T-cell (primary cell): ENCODE measurements around the gene NRP1. TPM values are rescaled to one million over a fixed set of nuclear protein-coding genes. Genes with fewer than 3 reads are reported as not detected.

Source experiments
- ATAC-seq, 4 experiments: fragments of 200-7000 bp in 3 of 4; fragments of 150-1000 bp in 1 of 4; cut with Tn5 transposase; replicated peaks in 1 of 4; 1 replicate in 3 of 4; 2 replicates in 1 of 4; pipeline ENCODE4 v1.10.0; 2021; ENCODE audit warnings: moderate library complexity in 3 of 4, mild to moderate bottlenecking in 2 of 4, moderate number of reproducible peaks in 1 of 4
- CTCF ChIA-PET, 2 donors: fragments of 300-600 bp; sonication (Branson Sonifier 250); formaldehyde crosslinking; loops; one replicate each; lab custom pipeline; 2022; ENCODE audit warnings: antibody characterized with exemption in 2 of 2; lab: Charles Lee
- POLR2A ChIA-PET, 2 donors: fragments of 300-600 bp; sonication (Branson Sonifier 250); formaldehyde crosslinking; loops; one replicate each; lab custom pipeline; 2022; ENCODE audit warnings: antibody characterized with exemption in 2 of 2; lab: Charles Lee
- DNase-seq, 35 experiments: peaks; one replicate each; pipeline versions ENCODE4 v3.0.0 to v3.0.0-alpha.2; 2013 to 2023
- H3K27ac ChIP-seq: one replicate; pipeline ENCODE4 v1.5.1; 2013; ENCODE audit warnings: low read length
- H3K27me3 ChIP-seq, 2 experiments: replicated peaks in 1 of 2; 1 replicate in 1 of 2; 2 replicates in 1 of 2; pipeline versions ENCODE4 v1.6.1 to v1.7.0; 2013; ENCODE audit warnings: low read length in 1 of 2, mixed read lengths in 1 of 2; ENCODE audit not compliant: control insufficient read depth in 2 of 2, insufficient read depth in 2 of 2; ENCODE audit errors: extremely low read depth in 1 of 2
- H3K36me3 ChIP-seq, 2 donors: 1 replicate in 1 of 2; 2 replicates in 1 of 2; pipeline versions ENCODE4 v1.6.1 to v1.7.0; 2013; ENCODE audit warnings: low read length in 1 of 2; ENCODE audit not compliant: control insufficient read depth in 2 of 2, insufficient read depth in 1 of 2; ENCODE audit errors: extremely low read depth in 1 of 2
- H3K4me1 ChIP-seq, 2 experiments: 1 replicate in 1 of 2; 2 replicates in 1 of 2; pipeline versions ENCODE4 v1.6.1 to v1.7.0; 2013; ENCODE audit warnings: low read length in 2 of 2, mixed read lengths in 1 of 2; ENCODE audit not compliant: insufficient read depth in 2 of 2, control insufficient read depth in 1 of 2; ENCODE audit errors: extremely low read depth in 1 of 2
- H3K4me3 ChIP-seq, 2 donors: 1 replicate in 1 of 2; 2 replicates in 1 of 2; pipeline versions ENCODE4 v1.5.1 to v1.7.0; 2013; ENCODE audit warnings: mild to moderate bottlenecking in 2 of 2, low read length in 1 of 2, moderate library complexity in 1 of 2; ENCODE audit not compliant: control insufficient read depth in 1 of 2; ENCODE audit errors: extremely low read depth in 1 of 2
- H3K9me3 ChIP-seq: 2 replicates; pipeline ENCODE4 v1.7.0; 2013
- H3K27ac Mint-ChIP-seq, 2 donors: one replicate each; pipeline ENCODE4 v1.8.0; 2020 to 2021; ENCODE audit warnings: mild to moderate bottlenecking in 2 of 2, mixed read lengths in 2 of 2
- H3K27me3 Mint-ChIP-seq, 2 donors: one replicate each; pipeline ENCODE4 v1.8.0; 2021 to 2022; ENCODE audit warnings: mixed read lengths in 2 of 2
- H3K36me3 Mint-ChIP-seq: one replicate; pipeline ENCODE4 v1.8.0; 2021; ENCODE audit warnings: mixed read lengths
- H3K4me1 Mint-ChIP-seq, 3 donors: one replicate each; pipeline ENCODE4 v1.8.0; 2020 to 2022; ENCODE audit warnings: mixed read lengths in 3 of 3, mild to moderate bottlenecking in 1 of 3
- H3K4me3 Mint-ChIP-seq, 3 donors: one replicate each; pipeline ENCODE4 v1.8.0; 2020 to 2022; ENCODE audit warnings: mild to moderate bottlenecking in 3 of 3, mixed read lengths in 3 of 3, moderate library complexity in 3 of 3
- H3K9me3 Mint-ChIP-seq, 3 donors: one replicate each; pipeline ENCODE4 v1.8.0; 2020 to 2022; ENCODE audit warnings: mixed read lengths in 3 of 3
- WGBS: methylation state at CpG from one replicate; pipeline ENCODE4 v1.1.5; 2013; ENCODE audit warnings: missing lambda C conversion rate; ENCODE audit not compliant: insufficient coverage; 5-methylcytosine and 5-hydroxymethylcytosine counted together
- total RNA-seq, 35 experiments: library from RNA in 6 of 35; stranded (reverse) in 6 of 35; fragments of 120-200 nt in 1 of 35; gene quantifications; one replicate each; pipeline versions ENCODE4 v1.2.1 to v1.2.4 and lab custom pipeline; 2013 to 2026

NRP1 gene
- total RNA-seq, 5 donors from 2014 or later (not counting 1 experiment from before 2014, with no cell fraction given) = 0.62 to 1.9 (median 1.1) TPM; not detected in 2

DNA sequence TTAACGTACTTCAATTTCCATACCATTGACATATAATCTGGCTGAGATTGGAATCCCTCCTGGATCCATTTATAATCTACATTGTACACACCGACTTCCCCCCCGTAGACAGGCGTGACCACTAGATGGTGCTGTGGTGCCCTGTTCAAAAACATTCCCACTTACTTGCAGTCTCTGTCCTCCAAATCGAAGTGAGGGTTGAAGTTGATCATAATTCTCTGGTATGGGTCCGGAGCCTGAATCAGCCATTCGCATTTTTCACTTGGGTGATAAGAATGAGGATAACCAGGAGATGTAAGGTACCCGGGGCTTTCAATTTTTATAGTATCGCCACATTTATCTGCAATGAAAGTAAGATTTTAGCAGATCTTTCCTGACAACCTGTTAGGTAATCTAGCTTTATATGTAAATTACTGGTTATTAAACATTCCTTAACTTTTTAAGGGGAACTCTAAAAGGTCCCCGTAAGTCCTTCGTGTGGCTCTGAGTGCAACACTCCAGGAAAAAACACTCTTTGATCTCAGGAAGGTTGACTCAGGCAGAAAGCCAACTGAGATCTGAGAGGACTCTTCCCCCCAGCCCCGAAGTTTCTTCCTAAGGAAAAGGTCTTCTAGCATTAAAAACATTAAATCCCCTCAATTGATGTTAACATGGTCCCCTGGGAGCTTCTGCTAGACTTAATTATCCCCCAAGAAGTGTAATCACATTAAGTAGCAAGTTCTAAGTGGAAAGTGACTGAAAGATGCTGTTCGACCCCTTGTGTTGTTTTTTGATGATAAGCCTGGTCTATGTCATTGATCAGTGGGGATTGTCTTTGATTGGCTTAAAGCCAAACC, 3.7 kb downstream of the NRP1 start:
- WGBS = 0% methylated on average over 2 of the region's 13 CpGs
- Mint-ChIP-seq H3K36me3 (no peaks in the 10 kb centered on the region), H3K27ac (peak overlapping the region in 1 of 2 donors; percentile 12), H3K9me3 (no peaks in the 10 kb centered on the region), H3K4me1 (peaks cover 20 to 22% (median 20%) of the 10 kb centered on the region in 3 donors), H3K27me3 (peaks cover 56 to 60% of the 10 kb centered on the region in 2 donors), H3K4me3 (no peak overlapping the region)
- ATAC-seq = peak; percentile 49 to 62 (median 58)
- Histone ChIP-seq H3K4me1 (peaks cover 7 to 25% of the 10 kb centered on the region in 2 experiments), H3K36me3 (no peaks in the 10 kb centered on the region), H3K9me3 (no peaks in the 10 kb centered on the region), H3K4me3 (no peak overlapping the region), H3K27me3 (peaks cover 2 to 22% of the 10 kb centered on the region in 2 experiments), H3K27ac (no peak overlapping the region)
- ChIA-PET CTCF (interaction anchor here (0.6 to 1.4 kb wide), 5 partner anchors 52 to 1308 kb away, joined by 3 to 5 read pairs (median 4); no protein-coding TSS in a partner anchor), POLR2A (no interaction called here)
- DNase-seq = peak; percentile 33 to 83 (median 65)

DNA sequence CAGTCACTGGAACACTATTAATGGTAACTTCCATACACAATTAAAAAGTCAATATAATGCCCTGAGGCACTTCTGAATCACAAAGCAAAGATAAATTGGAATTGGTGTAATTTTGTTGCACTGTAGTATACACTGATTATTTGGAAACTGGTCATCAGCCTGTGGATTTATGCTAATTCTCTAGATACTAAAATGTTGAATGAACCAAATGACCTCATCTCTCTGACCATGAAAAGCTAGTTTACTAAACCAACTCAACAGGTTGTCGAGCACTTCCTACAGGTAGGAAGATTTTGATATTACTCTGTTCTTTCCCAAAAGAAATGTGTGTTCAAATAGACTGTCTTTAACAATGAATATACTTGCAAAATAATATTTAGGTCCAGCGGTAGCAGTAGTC, 5.3 kb downstream of the NRP1 start:
- DNase-seq (no peak), ATAC-seq (no peak)
- H3K9me3 Mint-ChIP-seq = no peaks in the 10 kb centered on the region
- CTCF ChIA-PET = no interaction called here
- H3K27me3 ChIP-seq = peaks cover 2 to 11% of the 10 kb centered on the region in 2 experiments
- no peaks in the 10 kb centered on the region for H3K9me3 ChIP-seq
- no peak overlapping the region for H3K4me3 ChIP-seq
- H3K4me3 Mint-ChIP-seq = no peak overlapping the region
- no peak overlapping the region for H3K27ac ChIP-seq
- no peaks in the 10 kb centered on the region for H3K36me3 ChIP-seq
- H3K4me1 ChIP-seq = peaks cover 7 to 9% of the 10 kb centered on the region in 2 experiments
- no peak overlapping the region for H3K27ac Mint-ChIP-seq
- WGBS = no CpG with 5 or more reads among the region's 2 CpGs
- peaks cover 55 to 56% of the 10 kb centered on the region in 2 donors for H3K27me3 Mint-ChIP-seq
- peaks cover 17 to 20% (median 20%) of the 10 kb centered on the region in 3 donors for H3K4me1 Mint-ChIP-seq
- POLR2A ChIA-PET = no interaction called here
- H3K36me3 Mint-ChIP-seq = no peaks in the 10 kb centered on the region

DNA sequence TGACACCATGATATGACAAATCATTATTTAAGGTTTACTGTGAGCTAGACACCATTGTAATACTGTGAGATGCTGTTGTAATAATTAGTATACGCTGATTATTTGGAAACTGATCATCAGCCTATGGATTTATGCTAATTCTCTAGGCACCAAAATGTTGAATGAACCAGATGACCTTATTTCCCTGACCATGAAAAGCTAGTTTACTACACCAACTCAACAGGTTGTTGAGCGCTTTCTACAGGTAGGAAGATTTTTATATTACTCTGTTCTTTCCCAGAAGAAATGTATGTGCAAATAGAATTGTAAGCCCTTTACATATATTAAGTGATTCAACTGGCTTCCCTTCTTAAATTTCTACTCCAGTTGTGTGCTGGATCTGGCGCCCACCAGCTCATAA, 6.2 kb downstream of the NRP1 start:
- peaks cover 47 to 49% of the 10 kb centered on the region in 2 donors for H3K27me3 Mint-ChIP-seq
- no peak overlapping the region for H3K4me3 Mint-ChIP-seq
- WGBS = no CpG with 5 or more reads among the region's 3 CpGs
- no peaks in the 10 kb centered on the region for H3K9me3 Mint-ChIP-seq
- ChIA-PET CTCF (interaction anchor here (0.5 to 1.5 kb wide), 3 partner anchors 9 to 49 kb away, joined by 3 to 4 read pairs (median 3); no protein-coding TSS in a partner anchor), POLR2A (no interaction called here)
- H3K36me3 Mint-ChIP-seq = no peaks in the 10 kb centered on the region
- Histone ChIP-seq H3K4me1 (peaks cover 3 to 5% of the 10 kb centered on the region in 2 experiments), H3K27me3 (peaks cover 2 to 5% of the 10 kb centered on the region in 2 experiments), H3K9me3 (no peaks in the 10 kb centered on the region), H3K4me3 (no peak overlapping the region), H3K27ac (no peak overlapping the region), H3K36me3 (no peaks in the 10 kb centered on the region)
- H3K27ac Mint-ChIP-seq = no peak overlapping the region
- DNase-seq (no peak), ATAC-seq (no peak)
- H3K4me1 Mint-ChIP-seq = peaks cover 10 to 13% (median 13%) of the 10 kb centered on the region in 3 donors

DNA sequence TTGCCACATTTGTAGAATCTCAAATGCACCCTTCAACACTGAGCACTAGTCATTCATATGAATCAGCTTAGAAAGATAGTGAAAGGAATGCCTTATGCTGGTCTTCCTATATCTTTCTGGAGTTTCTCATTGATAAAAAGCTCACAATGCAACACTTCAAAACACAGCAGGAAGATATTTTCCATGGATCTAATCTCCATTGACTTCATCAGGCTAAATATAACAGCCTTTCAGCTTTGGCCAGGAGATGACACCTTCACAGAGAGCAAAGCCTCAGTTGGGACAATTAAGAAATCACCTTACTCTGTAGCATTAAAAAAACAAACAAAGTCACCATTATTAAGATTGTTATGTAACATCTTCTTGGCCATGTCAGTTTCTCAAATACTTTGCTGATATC, 6.7 kb downstream of the NRP1 start:
- Mint-ChIP-seq H3K27ac (no peak overlapping the region), H3K27me3 (peaks cover 42 to 45% of the 10 kb centered on the region in 2 donors), H3K9me3 (no peaks in the 10 kb centered on the region), H3K4me1 (peaks cover 8 to 12% (median 10%) of the 10 kb centered on the region in 3 donors), H3K36me3 (no peaks in the 10 kb centered on the region), H3K4me3 (no peak overlapping the region)
- ChIA-PET CTCF (interaction anchor here (0.5 to 1.5 kb wide), 3 partner anchors 9 to 49 kb away, joined by 3 to 4 read pairs (median 3); no protein-coding TSS in a partner anchor), POLR2A (no interaction called here)
- no peaks in the 10 kb centered on the region for H3K36me3 ChIP-seq
- ATAC-seq = no peak
- H3K4me1 ChIP-seq = peaks cover 3 to 5% of the 10 kb centered on the region in 2 experiments
- no peaks in the 10 kb centered on the region for H3K9me3 ChIP-seq
- no peak for DNase-seq
- H3K27me3 ChIP-seq = peaks cover 2 to 5% of the 10 kb centered on the region in 2 experiments
- no peak overlapping the region for H3K27ac ChIP-seq
- no peak overlapping the region for H3K4me3 ChIP-seq

DNA sequence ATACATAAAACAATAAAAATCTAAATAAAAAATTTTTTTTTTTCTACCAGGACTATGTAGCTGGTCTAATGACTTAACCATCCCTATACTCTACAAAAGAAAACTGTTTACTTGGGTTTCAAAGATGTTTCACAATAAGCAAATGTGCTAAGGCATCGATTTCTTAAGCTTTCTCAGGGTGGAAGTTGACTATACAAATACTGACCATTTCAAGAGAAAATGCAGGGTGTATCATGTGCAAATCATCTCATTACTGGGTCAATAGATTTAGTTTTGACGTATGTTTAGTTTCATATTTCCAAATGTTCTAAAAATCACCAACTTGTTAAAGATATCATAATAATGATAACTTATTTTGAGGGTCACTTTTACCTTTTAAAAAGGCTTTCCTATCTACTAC, 7.5 kb downstream of the NRP1 start:
- ChIA-PET POLR2A (no interaction called here), CTCF (interaction anchor here in 1 of 2 donors (0.6 kb wide), 1 partner anchor 17 kb away, joined by 3 read pairs; no protein-coding TSS in a partner anchor)
- Mint-ChIP-seq H3K4me1 (peaks cover 8 to 12% (median 10%) of the 10 kb centered on the region in 3 donors), H3K27ac (no peak overlapping the region), H3K4me3 (no peak overlapping the region), H3K27me3 (peaks cover 35 to 37% of the 10 kb centered on the region in 2 donors), H3K36me3 (no peaks in the 10 kb centered on the region), H3K9me3 (no peaks in the 10 kb centered on the region)
- H3K4me1 ChIP-seq = peaks cover 3 to 5% of the 10 kb centered on the region in 2 experiments
- no peak overlapping the region for H3K27ac ChIP-seq
- no peaks in the 10 kb centered on the region for H3K36me3 ChIP-seq
- no peak overlapping the region for H3K4me3 ChIP-seq
- H3K9me3 ChIP-seq = no peaks in the 10 kb centered on the region
- peaks cover 2 to 5% of the 10 kb centered on the region in 2 experiments for H3K27me3 ChIP-seq
- no peak for ATAC-seq
- no peak for DNase-seq
- no CpG with 5 or more reads among the region's 2 CpGs for WGBS

DNA sequence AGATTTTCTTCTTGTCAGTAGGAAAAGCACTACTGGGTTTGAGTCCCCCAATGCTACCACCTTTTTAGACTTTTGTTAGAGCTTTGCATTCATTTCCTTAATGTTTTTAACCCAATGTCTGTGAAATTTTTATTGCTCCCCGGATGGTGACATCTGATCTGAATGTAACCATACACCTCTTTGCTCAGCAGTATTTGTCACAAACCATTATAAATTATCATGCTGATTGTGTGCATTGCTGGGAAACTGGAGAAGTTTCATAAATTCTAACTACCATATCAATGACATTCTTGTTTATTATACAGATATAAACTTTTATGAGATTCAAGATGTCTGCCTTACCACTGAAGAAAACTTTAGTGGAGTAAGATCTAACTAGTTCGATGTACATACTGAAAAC, 8.5 kb downstream of the NRP1 start:
- Mint-ChIP-seq H3K9me3 (no peaks in the 10 kb centered on the region), H3K4me1 (peaks cover 4 to 8% (median 6%) of the 10 kb centered on the region in 3 donors), H3K4me3 (no peak overlapping the region), H3K36me3 (no peaks in the 10 kb centered on the region), H3K27ac (no peak overlapping the region), H3K27me3 (peaks cover 25 to 28% of the 10 kb centered on the region in 2 donors)
- no peak overlapping the region for H3K4me3 ChIP-seq
- no peak overlapping the region for H3K27ac ChIP-seq
- H3K4me1 ChIP-seq = peaks cover 2 to 5% of the 10 kb centered on the region in 2 experiments
- H3K9me3 ChIP-seq = no peaks in the 10 kb centered on the region
- POLR2A ChIA-PET = no interaction called here
- CTCF ChIA-PET = no interaction called here
- whole genome bisulfite sequencing = no CpG with 5 or more reads among the region's 2 CpGs
- DNase-seq (no peak), ATAC-seq (no peak)
- H3K27me3 ChIP-seq = peaks cover 2 to 5% of the 10 kb centered on the region in 2 experiments
- H3K36me3 ChIP-seq = no peaks in the 10 kb centered on the region
